H1 (cell line): Measurements from ENCODE around the gene RAB25. TPM values are rescaled to one million over a fixed set of nuclear protein-coding genes. Genes with fewer than 3 reads are reported as not detected.

Experiments used
- ASH2L ChIP-seq: fragments of 200-600, 300-600 bp; sonication (generic); IDR thresholded peaks from one replicate; pipeline ENCODE4 v1.7.1; 2017; ENCODE audit warnings: low read length
- BACH1 ChIP-seq: IDR thresholded peaks from 2 replicates; pipeline ENCODE4 v1.6.1; 2012; ENCODE audit warnings: low read length, improper control_type of control experiment
- CBX5 ChIP-seq: fragments of 300-800, 300-1000 bp; sonication (generic); IDR thresholded peaks from 2 replicates; pipeline ENCODE4 v1.7.1; 2016; ENCODE audit warnings: antibody characterized with exemption, low read length, low read depth
- CBX8 ChIP-seq: fragments of 300-800, 300-1000 bp; sonication (generic); IDR thresholded peaks from 2 replicates; pipeline ENCODE4 v1.7.1; 2016; ENCODE audit warnings: low read depth, low read length, borderline replicate concordance
- CHD1 ChIP-seq: IDR thresholded peaks from 2 replicates; pipeline ENCODE4 v1.6.1; 2012; ENCODE audit warnings: low read depth, low read length, improper control_type of control experiment
- CHD2 ChIP-seq: IDR thresholded peaks from 2 replicates; pipeline ENCODE4 v1.6.1; 2012; ENCODE audit warnings: low read length, improper control_type of control experiment
- EZH2 ChIP-seq: fragments of 200-600 bp; sonication (generic); IDR thresholded peaks from 2 replicates; pipeline ENCODE4 v1.7.1; 2012; ENCODE audit warnings: low read depth, mild to moderate bottlenecking, moderate library complexity, low read length, inconsistent platforms; ENCODE audit not compliant: severe bottlenecking
- FOSL1 ChIP-seq: IDR thresholded peaks from 2 replicates; pipeline ENCODE4 v1.6.1; 2011; ENCODE audit warnings: mild to moderate bottlenecking, low read depth, low read length, moderate library complexity; ENCODE audit not compliant: insufficient read depth
- HDAC2 ChIP-seq, 2 experiments: fragments of 300-600 bp in 1 of 2; sonication (generic) in 1 of 2; IDR thresholded peaks; 2 replicates each; pipeline ENCODE4 v1.6.1; 2011 to 2012; ENCODE audit warnings: low read depth in 2 of 2, low read length in 2 of 2, mild to moderate bottlenecking in 2 of 2, moderate library complexity in 2 of 2, borderline replicate concordance in 1 of 2, inconsistent platforms in 1 of 2
- JUND ChIP-seq: IDR thresholded peaks from 2 replicates; pipeline ENCODE4 v1.6.1; 2011; ENCODE audit warnings: mild to moderate bottlenecking, improper control_type of control experiment, low read length
- MAFK ChIP-seq: IDR thresholded peaks from 2 replicates; pipeline ENCODE4 v1.6.1; 2012; ENCODE audit warnings: low read depth, mild to moderate bottlenecking, improper control_type of control experiment, low read length
- POU5F1 ChIP-seq: IDR thresholded peaks from 2 replicates; pipeline ENCODE4 v1.6.1; 2011; ENCODE audit warnings: low read depth, mild to moderate bottlenecking, low read length, moderate library complexity
- RBBP5 ChIP-seq: IDR thresholded peaks from 2 replicates; pipeline ENCODE4 v1.7.1; 2012; ENCODE audit warnings: low read depth, mild to moderate bottlenecking, inconsistent platforms, low read length, moderate library complexity, borderline replicate concordance
- RFX5 ChIP-seq: IDR thresholded peaks from 2 replicates; pipeline ENCODE4 v1.6.1; 2011; ENCODE audit warnings: low read depth, low read length, improper control_type of control experiment, borderline replicate concordance
- RNF2 ChIP-seq: fragments of 200-900, 300-1000 bp; sonication (generic); IDR thresholded peaks from 2 replicates; pipeline ENCODE4 v1.7.1; 2016; ENCODE audit warnings: borderline replicate concordance, low read depth, mild to moderate bottlenecking, antibody characterized with exemption, low read length; ENCODE audit not compliant: poor library complexity, severe bottlenecking; ENCODE audit errors: missing control alignments
- RXRA ChIP-seq: IDR thresholded peaks from 2 replicates; pipeline ENCODE4 v1.6.1; 2011; ENCODE audit warnings: low read depth, mild to moderate bottlenecking, low read length, moderate library complexity; ENCODE audit not compliant: insufficient read depth
- SIN3A ChIP-seq, 2 experiments: IDR thresholded peaks in 1 of 2; conservative IDR thresholded peaks in 1 of 2; 2 replicates each; pipeline ENCODE4 v1.6.1; 2011 to 2012; ENCODE audit warnings: low read length in 2 of 2, improper control_type of control experiment in 1 of 2, low read depth in 1 of 2, mild to moderate bottlenecking in 1 of 2
- SP2 ChIP-seq: IDR thresholded peaks from 2 replicates; pipeline ENCODE4 v1.6.1; 2012; ENCODE audit warnings: mild to moderate bottlenecking, low read length, inconsistent platforms
- TEAD4 ChIP-seq: IDR thresholded peaks from 2 replicates; pipeline ENCODE4 v1.6.1; 2012; ENCODE audit warnings: low read depth, low read length, inconsistent platforms, mixed read lengths
- polyA plus RNA-seq, 7 experiments: library from polyadenylated mRNA; depleted of rRNA in 3 of 7; stranded (reverse) in 5 of 7; unstranded in 2 of 7; fragments of >200 nt in 5 of 7; fragments of 200-250 nt in 2 of 7; gene quantifications; 1 replicate in 5 of 7; 2 replicates in 1 of 7; 4 replicates in 1 of 7; pipeline versions ENCODE4 v1.2.1 to v1.2.3, GENCODE V29; 2011 to 2013; ENCODE audit warnings: missing spikeins in 2 of 7, mixed read lengths in 2 of 7
- total RNA-seq: library from RNA; stranded (reverse); fragmentation: NEBNext Ultra II Directional; extraction: Animal tissue kit (Norgen Biotek cat#: 25700); gene quantifications from 2 replicates; pipeline ENCODE4 v1.2.1, GENCODE V29; 2021
- TF ChIP-seq, protein P1 (sequence below): IDR thresholded peaks from 2 replicates; pipeline ENCODE4 v1.6.1; 2011; ENCODE audit warnings: low read length, improper control_type of control experiment
- TF ChIP-seq, protein P2 (sequence below): IDR thresholded peaks from 2 replicates; pipeline ENCODE4 v1.6.1; 2012; ENCODE audit warnings: inconsistent platforms
- TF ChIP-seq, protein P3 (sequence below): IDR thresholded peaks from 2 replicates; pipeline ENCODE4 v1.6.1; 2011; ENCODE audit warnings: low read depth, mild to moderate bottlenecking, low read length; ENCODE audit not compliant: insufficient read depth

The RAB25 gene
- total and polyA plus RNA-seq, 2 of the 8 experiments (the other 6 are each of a cell fraction or from before 2014, with no cell fraction given), result 34.8 to 98.2 TPM

DNA sequence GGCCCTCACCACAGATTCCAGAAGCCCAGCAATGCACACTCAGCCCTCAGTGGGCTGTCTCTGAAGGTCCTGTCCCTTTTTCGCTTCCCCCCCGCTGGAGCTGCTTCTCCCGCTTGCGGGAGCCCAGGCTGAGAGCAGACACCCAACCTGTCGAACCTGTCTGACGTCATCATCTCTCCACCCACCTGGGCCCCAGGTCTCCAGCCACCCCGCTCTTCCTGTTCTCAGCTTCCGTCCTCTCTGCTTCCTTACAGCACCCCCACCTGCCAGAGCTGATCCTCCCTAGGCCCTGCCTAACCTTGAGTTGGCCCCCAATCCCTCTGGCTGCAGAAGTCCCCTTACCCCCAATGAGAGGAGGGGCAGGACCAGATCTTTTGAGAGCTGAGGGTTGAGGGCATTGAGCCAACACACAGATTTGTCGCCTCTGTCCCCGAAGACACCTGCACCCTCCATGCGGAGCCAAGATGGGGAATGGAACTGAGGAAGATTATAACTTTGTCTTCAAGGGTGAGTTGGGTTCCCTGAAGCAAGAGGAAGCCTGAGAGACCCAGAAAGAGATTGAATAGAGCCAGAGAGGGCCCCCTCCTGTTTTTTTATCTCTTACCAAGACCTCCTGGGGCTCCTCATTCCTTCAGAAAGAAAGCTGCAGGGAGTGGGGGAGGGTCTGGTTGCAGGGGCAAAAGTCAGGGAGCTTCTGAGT lies at the start of gene RAB25 (continued):
- TF ChIP-seq JUND (peak; percentile 93), CBX8 (no peak), CHD1 (no peak), MAFK (no peak), RNF2 (no peak), BACH1 (no peak), ASH2L (peak; percentile 99), HDAC2 (IDR thresholded peaks at IDR 0.05; ENCODE audit: borderline replicate concordance in 1 of 2, low read depth in 2 of 2, low read length in 2 of 2) (peak in 1 of 2 experiments; percentile 61; a peak in 1 of 4 replicates), EZH2 (no peak), TEAD4 (no peak), POU5F1 (no peak), CHD2 (peak; percentile 58; the same call in 1 of the 2 replicates), SIN3A (conservative IDR thresholded peaks at IDR 0.05 in 1 of 2, IDR thresholded peaks at IDR 0.05 in 1 of 2; ENCODE audit: low read depth in 1 of 2, low read length in 2 of 2) (peak in 1 of 2 experiments; percentile 52; a peak in 1 of 4 replicates), CBX5 (no peak), RFX5 (no peak), FOSL1 (no peak), RBBP5 (peak; percentile 96), SP2 (no peak), RXRA (no peak)
- TF ChIP-seq, protein P1, sequence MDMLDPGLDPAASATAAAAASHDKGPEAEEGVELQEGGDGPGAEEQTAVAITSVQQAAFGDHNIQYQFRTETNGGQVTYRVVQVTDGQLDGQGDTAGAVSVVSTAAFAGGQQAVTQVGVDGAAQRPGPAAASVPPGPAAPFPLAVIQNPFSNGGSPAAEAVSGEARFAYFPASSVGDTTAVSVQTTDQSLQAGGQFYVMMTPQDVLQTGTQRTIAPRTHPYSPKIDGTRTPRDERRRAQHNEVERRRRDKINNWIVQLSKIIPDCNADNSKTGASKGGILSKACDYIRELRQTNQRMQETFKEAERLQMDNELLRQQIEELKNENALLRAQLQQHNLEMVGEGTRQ, result no peak
- TF ChIP-seq, protein P2, sequence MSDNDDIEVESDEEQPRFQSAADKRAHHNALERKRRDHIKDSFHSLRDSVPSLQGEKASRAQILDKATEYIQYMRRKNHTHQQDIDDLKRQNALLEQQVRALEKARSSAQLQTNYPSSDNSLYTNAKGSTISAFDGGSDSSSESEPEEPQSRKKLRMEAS, result no peak
- TF ChIP-seq, protein P3, sequence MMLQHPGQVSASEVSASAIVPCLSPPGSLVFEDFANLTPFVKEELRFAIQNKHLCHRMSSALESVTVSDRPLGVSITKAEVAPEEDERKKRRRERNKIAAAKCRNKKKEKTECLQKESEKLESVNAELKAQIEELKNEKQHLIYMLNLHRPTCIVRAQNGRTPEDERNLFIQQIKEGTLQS, result 0 out of 2 replicates have a peak, but pooled peaks have one; percentile 19
